Small intestine (tissue), 7 donors: Measurements from ENCODE around the gene KCTD13. TPM values are rescaled to one million over a fixed set of nuclear protein-coding genes. Genes with fewer than 3 reads are reported as not detected.

ENCODE experiments used
- DNase-seq, 2 donors: peaks; one replicate each; pipeline versions ENCODE4 v3.0.0 to v3.0.0-alpha.2; 2013
- FAIRE-seq: peaks from 2 replicates; lab custom pipeline; 2012; peaks lifted over from hg19 to GRCh38; lab: Jason Lieb, UNC
- H3K27ac ChIP-seq, 3 donors: one replicate each; pipeline ENCODE4 v1.5.1; 2013; ENCODE audit warnings: low read length in 2 of 3, mild to moderate bottlenecking in 2 of 3, control low read depth in 1 of 3, inconsistent platforms in 1 of 3, low read depth in 1 of 3, moderate library complexity in 1 of 3
- H3K27me3 ChIP-seq, 3 donors: one replicate each; pipeline ENCODE4 v1.6.1; 2013; ENCODE audit warnings: low read length in 3 of 3, inconsistent platforms in 1 of 3; ENCODE audit not compliant: control insufficient read depth in 3 of 3, insufficient read depth in 3 of 3
- H3K36me3 ChIP-seq, 3 donors: one replicate each; pipeline ENCODE4 v1.6.1; 2013; ENCODE audit warnings: low read length in 3 of 3, inconsistent platforms in 1 of 3, low read depth in 1 of 3, mild to moderate bottlenecking in 1 of 3, moderate library complexity in 1 of 3; ENCODE audit not compliant: control insufficient read depth in 3 of 3, insufficient read depth in 2 of 3
- H3K4me1 ChIP-seq, 3 donors: one replicate each; pipeline ENCODE4 v1.6.1; 2013; ENCODE audit warnings: low read length in 2 of 3, inconsistent platforms in 1 of 3, low read depth in 1 of 3, mild to moderate bottlenecking in 1 of 3, moderate library complexity in 1 of 3; ENCODE audit not compliant: control insufficient read depth in 3 of 3, insufficient read depth in 2 of 3
- H3K4me3 ChIP-seq, 3 donors: one replicate each; pipeline ENCODE4 v1.5.1; 2013; ENCODE audit warnings: low read length in 3 of 3, control low read depth in 1 of 3, inconsistent platforms in 1 of 3, low read depth in 1 of 3, mild to moderate bottlenecking in 1 of 3, moderate library complexity in 1 of 3
- H3K9me3 ChIP-seq, 2 donors: one replicate each; pipeline ENCODE4 v1.6.1; 2013; ENCODE audit warnings: low read depth in 1 of 2, low read length in 1 of 2; ENCODE audit not compliant: control insufficient read depth in 2 of 2, insufficient read depth in 1 of 2
- WGBS, 3 donors: extraction: QIAGEN DNeasy Blood & Tissue Kit; methylation state at CpG; one replicate each; pipeline ENCODE4 v1.1.7; 2013; 5-methylcytosine and 5-hydroxymethylcytosine counted together
- polyA plus RNA-seq, 4 donors: library from polyadenylated mRNA; stranded (reverse) in 3 of 4; unstranded in 1 of 4; fragments of 200-250 nt in 3 of 4; fragments of 120-200 nt in 1 of 4; gene quantifications; one replicate each; pipeline versions ENCODE4 v1.2.1 to v1.2.3, GENCODE V29; 2013
- donor health status: healthy with polysubstance abuse.
- donor health status: control.
- donor health status: control.
- donor health status: Bipolar disorder and iron deficiency.
- donor health status: healthy.

Gene KCTD13
- polyA plus RNA-seq, 4 donors, result 10.8 to 26.6 (median 15.9) TPM

DNA sequence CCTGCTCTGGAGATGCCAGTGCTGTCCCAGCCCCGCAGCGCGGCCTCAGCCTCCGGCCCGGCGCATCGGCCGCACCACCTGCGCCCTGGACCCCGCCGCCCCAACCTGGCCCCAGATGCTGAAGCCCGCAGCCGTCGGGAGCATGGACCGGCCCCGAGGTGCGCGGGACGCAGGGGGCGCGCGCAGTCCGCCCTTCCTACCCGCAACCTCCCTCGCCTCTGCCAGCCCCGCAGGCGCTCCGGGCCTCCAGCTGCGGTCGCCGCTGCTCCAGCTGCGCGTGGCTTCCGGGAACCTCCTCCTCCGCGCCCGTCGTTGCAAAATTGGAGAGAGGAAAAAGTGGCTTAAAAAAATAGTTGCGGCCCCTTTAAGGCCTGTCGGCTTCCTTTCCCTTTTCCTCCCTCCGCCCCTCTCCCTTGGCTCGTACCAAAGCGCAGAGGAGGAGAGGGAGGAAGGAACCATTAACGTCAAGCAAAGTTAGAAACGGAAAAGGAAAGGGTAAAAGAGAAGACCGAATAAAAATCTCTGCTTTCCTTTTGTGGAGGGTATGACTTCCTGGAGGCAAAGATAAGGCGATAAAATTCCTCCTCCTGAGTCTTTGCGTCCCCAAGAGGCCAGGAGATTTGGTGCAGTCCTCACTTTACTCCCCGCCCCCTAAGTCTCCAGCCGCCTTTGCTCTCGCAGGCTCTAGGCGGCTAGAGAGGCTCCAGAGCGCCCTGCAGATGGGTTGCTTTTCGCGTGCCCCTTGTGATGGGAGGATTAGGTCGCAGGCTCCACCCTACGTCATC lies 63.0 kb downstream of the KCTD13 start, which contains the start of gene CDIPT:
Gene CDIPT, minus strand, starts transcription at position 343 of the 785 bp plus-strand sequence. CDS start 369 bp downstream, outside the sequence.
- Histone ChIP-seq H3K27ac (peak within 1 kb of the TSS; percentile 75 to 83 (median 79)), H3K27me3 (no peaks in the 10 kb centered on the region), H3K36me3 (peaks cover 6 to 32% (median 8%) of the 10 kb centered on the region in 3 donors), H3K4me1 (peaks cover 2 to 17% (median 4%) of the 10 kb centered on the region in 3 donors), H3K4me3 (peak within 1 kb of the TSS; percentile 78 to 92 (median 90)), H3K9me3 (no peaks in the 10 kb centered on the region)
- DNase-seq (peak; percentile 98), FAIRE-seq (no peak)
- 0% methylated on average over 37 to 57 of the region's 57 CpGs for WGBS, 3 donors

DNA sequence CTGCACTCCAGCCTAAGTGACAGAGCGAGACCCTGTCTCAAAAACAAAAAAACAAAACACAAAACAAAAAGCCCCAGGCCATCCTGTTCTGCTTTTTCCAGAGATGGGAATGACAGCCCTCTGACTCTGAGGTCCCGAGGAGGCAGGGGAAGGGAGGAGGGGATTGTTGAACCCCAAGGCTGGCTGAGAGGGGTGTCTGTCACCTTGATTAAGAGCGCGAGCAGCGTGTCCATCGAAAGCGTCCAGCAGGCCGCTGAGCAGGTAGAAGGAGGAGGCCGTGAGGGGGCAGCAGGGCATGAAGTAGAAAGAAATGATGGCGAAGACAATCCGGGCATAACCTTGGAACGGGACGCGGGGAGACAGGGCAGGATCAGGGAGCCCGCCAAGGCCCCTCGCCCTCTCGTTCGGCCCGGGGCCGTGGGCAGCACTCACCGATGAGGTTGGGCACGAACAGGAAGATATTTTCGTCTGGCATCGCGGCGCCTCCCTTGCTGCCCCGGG lies 63.6 kb downstream of the KCTD13 start:
- peaks cover 2 to 17% (median 4%) of the 10 kb centered on the region in 3 donors for H3K4me1 ChIP-seq
- peak overlapping the region; percentile 78 to 92 (median 90) for H3K4me3 ChIP-seq
- 1% methylated on average over 20 to 27 of the region's 27 CpGs for WGBS, 3 donors
- peaks cover 6 to 38% (median 8%) of the 10 kb centered on the region in 3 donors for H3K36me3 ChIP-seq
- no peaks in the 10 kb centered on the region for H3K9me3 ChIP-seq
- FAIRE-seq (no peak), DNase-seq (peak; percentile 35 to 59)
- peak overlapping the region in 2 of 3 donors; percentile 75 to 83 for H3K27ac ChIP-seq
- H3K27me3 ChIP-seq, result no peaks in the 10 kb centered on the region

DNA sequence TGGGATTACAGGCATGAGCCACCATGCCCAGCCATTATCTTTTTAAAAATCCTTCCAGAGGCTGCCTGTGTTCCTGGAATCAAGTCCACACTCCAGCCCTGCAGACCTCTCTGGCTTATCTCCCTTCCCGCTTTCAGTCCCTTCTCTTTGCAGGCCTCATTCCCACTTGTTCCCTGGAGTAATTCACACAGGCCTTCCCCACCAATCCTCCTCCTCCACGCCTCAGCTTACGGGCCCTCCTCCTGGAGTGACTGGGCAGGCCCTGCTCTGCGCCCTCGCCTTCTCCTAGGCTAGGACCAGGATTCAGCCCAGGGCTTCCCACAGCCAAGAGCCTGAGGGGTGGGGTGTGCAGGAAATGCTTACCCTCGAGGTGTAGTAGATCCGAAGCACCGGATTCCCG lies 65.8 kb downstream of the KCTD13 start:
- WGBS, 3 donors, result 88 to 92% (median 92%) methylated on average over 9 of the region's 9 CpGs
- peaks cover 2 to 23% (median 4%) of the 10 kb centered on the region in 3 donors for H3K4me1 ChIP-seq
- no peaks in the 10 kb centered on the region for H3K9me3 ChIP-seq
- no peak for FAIRE-seq
- no peak overlapping the region for H3K27ac ChIP-seq
- no peak overlapping the region for H3K4me3 ChIP-seq
- DNase-seq, result no peak
- no peaks in the 10 kb centered on the region for H3K27me3 ChIP-seq
- peaks cover 6 to 39% (median 8%) of the 10 kb centered on the region in 3 donors for H3K36me3 ChIP-seq

DNA sequence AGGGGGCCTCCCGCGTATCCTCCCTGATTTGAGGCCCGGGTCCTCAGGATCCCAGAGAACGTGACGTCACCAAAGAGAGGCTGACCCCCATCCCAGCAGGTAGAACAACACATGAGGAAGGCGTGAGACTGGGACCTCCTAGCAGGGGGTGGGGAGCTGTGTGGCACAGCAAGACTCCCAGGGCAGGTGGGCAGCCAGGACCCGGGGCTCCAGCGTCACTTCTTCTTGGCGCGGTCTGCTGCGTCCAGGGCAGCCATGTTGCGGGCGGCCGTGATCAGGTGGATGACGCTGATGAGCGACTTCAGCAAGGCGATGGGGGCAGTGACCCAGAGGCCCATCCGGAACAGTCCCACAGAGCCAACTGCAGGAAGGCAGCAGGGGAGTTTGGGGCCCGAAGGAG lies 67.1 kb downstream of the KCTD13 start:
- no peak for DNase-seq
- WGBS, 3 donors, result 95 to 97% (median 95%) methylated on average over 17 to 19 of the region's 19 CpGs
- no peaks in the 10 kb centered on the region for H3K27me3 ChIP-seq
- H3K4me1 ChIP-seq, result peaks cover 2 to 23% (median 4%) of the 10 kb centered on the region in 3 donors
- no peak overlapping the region for H3K27ac ChIP-seq
- no peak for FAIRE-seq
- peaks cover 6 to 39% (median 8%) of the 10 kb centered on the region in 3 donors for H3K36me3 ChIP-seq
- no peak overlapping the region for H3K4me3 ChIP-seq
- H3K9me3 ChIP-seq, result no peaks in the 10 kb centered on the region

- Histone ChIP-seq H3K4me3 (no peak overlapping the region), H3K36me3 (peaks cover 6 to 39% (median 8%) of the 10 kb centered on the region in 3 donors), H3K27ac (no peak overlapping the region), H3K9me3 (no peaks in the 10 kb centered on the region), H3K27me3 (no peaks in the 10 kb centered on the region), H3K4me1 (peaks cover 2 to 19% (median 4%) of the 10 kb centered on the region in 3 donors)
- no peak for FAIRE-seq
- no peak for DNase-seq
- 77 to 91% (median 89%) methylated on average over 8 to 10 of the region's 10 CpGs for WGBS, 3 donors
These were observed 67.7 kb downstream of the KCTD13 start for GRCh38 chr16:29858149-29858849.

DNA sequence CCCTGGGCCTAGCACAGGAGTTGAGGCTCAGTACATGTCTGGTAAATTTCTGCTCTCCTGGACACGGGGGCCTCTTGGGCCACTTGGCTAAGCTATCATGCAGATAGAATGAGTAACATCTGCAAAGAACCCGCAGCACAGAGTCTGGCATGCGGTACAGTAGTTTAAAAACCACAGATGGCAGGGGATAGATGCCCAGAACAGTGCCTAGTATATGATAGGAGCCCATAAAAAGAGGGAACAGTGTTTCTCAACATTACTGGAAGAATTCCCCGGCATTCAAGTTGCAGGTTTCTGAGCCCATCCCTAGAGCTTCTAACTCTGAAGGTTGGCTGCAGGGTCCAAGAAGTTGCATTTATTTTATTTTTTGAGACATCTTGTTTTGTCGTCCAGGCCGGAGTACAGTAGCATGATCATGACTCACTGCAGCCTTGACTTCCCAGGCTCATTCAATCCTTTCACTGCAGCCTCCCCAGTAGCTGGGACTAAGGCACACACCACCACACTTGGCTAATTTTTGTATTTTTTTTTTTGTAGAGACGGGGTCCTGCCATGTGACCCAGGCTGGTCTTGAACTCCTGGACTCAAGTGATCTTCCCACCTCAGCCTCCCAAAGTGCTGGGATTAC lies 68.8 kb downstream of the KCTD13 start:
- DNase-seq (no peak), FAIRE-seq (no peak)
- Histone ChIP-seq H3K27ac (no peak overlapping the region), H3K4me1 (peaks cover 2 to 19% (median 4%) of the 10 kb centered on the region in 3 donors), H3K27me3 (no peaks in the 10 kb centered on the region), H3K36me3 (peaks cover 6 to 39% (median 8%) of the 10 kb centered on the region in 3 donors), H3K9me3 (no peaks in the 10 kb centered on the region), H3K4me3 (no peak overlapping the region)
- 82 to 86% (median 83%) methylated on average over 7 of the region's 7 CpGs for WGBS, 3 donors
